Kidney (tissue), 14 donors: ENCODE measurements around the gene PIBF1. TPM values are rescaled to one million over a fixed set of nuclear protein-coding genes. Genes with fewer than 3 reads are reported as not detected.
A peak's percentile ranks its signal among the peaks of the same experiment; 100 is the strongest.

Source experiments
- DNase-seq, 5 donors: peaks; one replicate each; pipeline ENCODE4 v3.0.0-alpha.2; 2013 to 2020
- FAIRE-seq: peaks from 2 replicates; lab custom pipeline; 2012; peaks lifted over from hg19 to GRCh38; lab: Jason Lieb, UNC
- H3K27ac ChIP-seq, 2 donors: one replicate each; pipeline ENCODE4 v1.7.0; 2013; ENCODE audit warnings: low read depth in 2 of 2, low read length in 2 of 2, inconsistent platforms in 1 of 2
- H3K27me3 ChIP-seq: one replicate; pipeline ENCODE4 v1.7.1; 2013; ENCODE audit warnings: low read length, inconsistent platforms; ENCODE audit not compliant: control insufficient read depth, insufficient read depth
- H3K36me3 ChIP-seq, 3 donors: one replicate each; pipeline versions ENCODE4 v1.7.0 to v1.7.1; 2013; ENCODE audit warnings: low read length in 3 of 3, control low read depth in 1 of 3, inconsistent platforms in 1 of 3; ENCODE audit not compliant: insufficient read depth in 3 of 3, control insufficient read depth in 2 of 3
- H3K4me1 ChIP-seq, 3 donors: one replicate each; pipeline versions ENCODE4 v1.7.0 to v1.7.1; 2013; ENCODE audit warnings: low read length in 3 of 3, inconsistent platforms in 1 of 3, low read depth in 1 of 3; ENCODE audit not compliant: control insufficient read depth in 2 of 3, insufficient read depth in 2 of 3
- H3K4me3 ChIP-seq, 3 donors: one replicate each; pipeline versions ENCODE4 v1.7.0 to v1.8.1; 2013; ENCODE audit warnings: low read length in 3 of 3, control low read depth in 1 of 3, inconsistent platforms in 1 of 3
- H3K9ac ChIP-seq, 3 donors: one replicate each; pipeline versions ENCODE4 v1.7.0 to v1.7.1; 2013; ENCODE audit warnings: low read length in 3 of 3, control low read depth in 1 of 3, inconsistent platforms in 1 of 3
- H3K9me3 ChIP-seq, 3 donors: one replicate each; pipeline versions ENCODE4 v1.7.0 to v1.7.1; 2013; ENCODE audit warnings: low read length in 3 of 3, control low read depth in 1 of 3, inconsistent platforms in 1 of 3; ENCODE audit not compliant: control insufficient read depth in 2 of 3, insufficient read depth in 1 of 3
- CTCF ChIP-seq: IDR thresholded peaks from 3 replicates; pipeline ENCODE4 v1.5.1; 2012; ENCODE audit warnings: mild to moderate bottlenecking, moderate library complexity, borderline replicate concordance; ENCODE audit not compliant: insufficient read depth; ENCODE audit errors: extremely low read depth
- intact Hi-C: fragments of 100-400 bp; cut with DNase I; formaldehyde crosslinking; loops from one replicate; pipeline ENCODE4 v1.11.1; 2022
- polyA plus RNA-seq: library from polyadenylated mRNA; stranded (reverse); fragments of 350-450 nt; fragmentation: Illumina TruSeq; extraction: RNeasy Lipid Tissue Mini Kit (QIAGEN cat#74804); gene quantifications from one replicate; pipeline ENCODE4 v1.2.3, GENCODE V29; 2014; ENCODE audit warnings: low read depth, low replicate concordance; ENCODE audit not compliant: insufficient read depth
- total RNA-seq: library from RNA; stranded (reverse); fragmentation: NEBNext Ultra II Directional; extraction: Animal tissue kit (Norgen Biotek cat#: 25700); gene quantifications from one replicate; pipeline ENCODE4 v1.2.1, GENCODE V29; 2021
- donor health status: control.
- donor health status: control.
- donor health status: control.
- donor health status: control.
- donor health status: control.
- donor health status: DM: yes; HTN: yes; CAD: no.
- donor health status: Normal renal cell carcinoma (clear cell type).

Gene PIBF1
- total and polyA plus RNA-seq, 2 donors from 2014 or later: 17.6 to 30.5 TPM

- Histone ChIP-seq H3K27ac (no peak overlapping the region), H3K36me3 (peaks cover 0 to 4% (median 0%) of the 10 kb centered on the region in 3 donors), H3K9ac (no peak overlapping the region), H3K27me3 (no peaks in the 10 kb centered on the region), H3K4me3 (no peak overlapping the region), H3K9me3 (no peaks in the 10 kb centered on the region), H3K4me1 (no peaks in the 10 kb centered on the region)
- DNase-seq (no peak), FAIRE-seq (no peak)
- TF ChIP-seq CTCF: no peak
- intact Hi-C loops: no loop called here
These were observed 126.5 kb downstream of the PIBF1 start for GRCh38 chr13:72908416-72908815.

DNA sequence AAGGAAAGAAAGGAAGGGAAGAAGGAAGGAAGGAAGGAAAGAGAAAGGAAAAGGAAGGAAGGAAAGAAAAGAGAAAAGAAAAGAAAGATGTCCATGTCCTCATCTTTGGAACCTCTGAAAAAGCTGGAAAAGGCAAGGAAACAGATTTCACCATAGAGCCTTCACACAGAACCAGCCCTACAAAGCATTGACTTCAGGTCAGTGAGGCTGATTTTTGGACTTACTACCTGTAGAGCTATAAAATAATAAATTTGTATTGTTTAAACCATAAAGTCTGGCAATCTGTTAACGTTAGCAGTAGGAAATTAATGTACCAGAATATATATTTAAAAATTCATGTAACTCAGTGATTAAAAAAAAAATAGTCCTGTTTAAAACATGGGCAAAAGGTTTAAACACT, 130.0 kb downstream of the PIBF1 start:
- no peaks in the 10 kb centered on the region for H3K4me1 ChIP-seq
- H3K9me3 ChIP-seq: no peaks in the 10 kb centered on the region
- no peak for TF ChIP-seq CTCF
- peaks cover 0 to 4% (median 0%) of the 10 kb centered on the region in 3 donors for H3K36me3 ChIP-seq
- no peaks in the 10 kb centered on the region for H3K27me3 ChIP-seq
- intact Hi-C loops: no loop called here
- DNase-seq (no peak), FAIRE-seq (no peak)
- H3K9ac ChIP-seq: no peak overlapping the region
- no peak overlapping the region for H3K27ac ChIP-seq
- H3K4me3 ChIP-seq: no peak overlapping the region

GRCh38 chr13:72920097-72920496, 138.2 kb downstream of the PIBF1 start:
- DNase-seq: no peak
- Histone ChIP-seq H3K27ac (no peak overlapping the region), H3K4me1 (no peaks in the 10 kb centered on the region), H3K36me3 (peaks cover 0 to 2% (median 0%) of the 10 kb centered on the region in 3 donors), H3K4me3 (no peak overlapping the region), H3K27me3 (no peaks in the 10 kb centered on the region), H3K9ac (no peak overlapping the region), H3K9me3 (no peaks in the 10 kb centered on the region)
- intact Hi-C loops: no loop called here
- FAIRE-seq: no peak
- TF ChIP-seq CTCF: no peak

DNA sequence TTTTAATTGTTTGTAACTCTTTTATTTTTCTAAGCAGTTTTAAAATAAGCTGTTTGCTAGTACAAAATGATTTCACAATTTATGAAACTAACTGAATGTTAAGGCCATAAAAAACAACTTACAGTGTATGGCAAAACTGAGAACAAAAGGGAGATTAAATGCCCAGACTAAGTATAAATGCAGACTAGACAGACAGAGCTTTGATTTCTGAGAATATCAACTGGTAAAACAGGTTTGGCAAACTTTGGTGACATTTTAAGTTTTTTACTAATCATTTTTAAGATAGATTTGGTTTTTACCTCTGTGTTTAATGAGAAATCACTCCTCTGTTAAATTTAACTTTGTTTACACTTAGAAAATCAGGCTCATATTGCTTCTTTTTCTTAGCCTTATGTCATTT, 149.4 kb downstream of the PIBF1 start:
- no peaks in the 10 kb centered on the region for H3K9me3 ChIP-seq
- no peaks in the 10 kb centered on the region for H3K36me3 ChIP-seq
- DNase-seq (peak in 1 of 5 donors; percentile 2), FAIRE-seq (no peak)
- intact Hi-C loops: no loop called here
- H3K27me3 ChIP-seq: no peaks in the 10 kb centered on the region
- H3K4me3 ChIP-seq: no peak overlapping the region
- H3K9ac ChIP-seq: no peak overlapping the region
- no peak overlapping the region for H3K27ac ChIP-seq
- H3K4me1 ChIP-seq: no peaks in the 10 kb centered on the region
- TF ChIP-seq CTCF: no peak
